GM18951 (cell line): Measurements from ENCODE around the gene B4GALNT4.
"Not testable (repeated sequence)": the region's sequence is repeated elsewhere in the genome, so short reads cannot be mapped to it uniquely, and the experiment has no call there.

ENCODE experiments used
- POLR2A ChIP-seq: IDR thresholded peaks from 4 replicates; pipeline ENCODE4 v1.6.1; 2011; ENCODE audit warnings: mild to moderate bottlenecking; ENCODE audit not compliant: insufficient read length, insufficient read depth; ENCODE audit errors: extremely low read depth
- in situ Hi-C: fragments of 300-500 bp; cut with MboI; formaldehyde crosslinking; loops from one replicate; pipeline ENCODE4 v1.12.0; 2022; ENCODE audit warnings: low sequenced_read_pairs, mixed read lengths, inconsistent platforms; ENCODE audit not compliant: unreplicated experiment

The B4GALNT4 gene

GRCh38 chr11:369336-370018 is at the start of gene B4GALNT4:
TSS of gene B4GALNT4 (plus strand) at chr11:369499. CDS start at chr11:369804, 305 bp downstream.
- in situ Hi-C loops = no loop called here
- no peak for TF ChIP-seq POLR2A

- in situ Hi-C loops = not testable (repeated sequence)
Measured at GRCh38 chr11:319888-320273, 49.4 kb upstream of the B4GALNT4 start.

GRCh38 chr11:324156-324555 is 45.1 kb upstream of the B4GALNT4 start:
- in situ Hi-C loops = no loop called here
- TF ChIP-seq POLR2A = no peak

- in situ Hi-C loops = not testable (repeated sequence)
Measured at GRCh38 chr11:324593-325517, 44.4 kb upstream of the B4GALNT4 start.

GRCh38 chr11:325796-326591 is 43.3 kb upstream of the B4GALNT4 start:
- TF ChIP-seq POLR2A = no peak
- in situ Hi-C loops = no loop called here

- no peak for TF ChIP-seq POLR2A
- in situ Hi-C loops = no loop called here
Measured at GRCh38 chr11:326592-326841, 42.8 kb upstream of the B4GALNT4 start.

GRCh38 chr11:326842-327580 is 42.3 kb upstream of the B4GALNT4 start:
- in situ Hi-C loops = no loop called here
- TF ChIP-seq POLR2A = peak; percentile 51

GRCh38 chr11:327581-327923 is 41.7 kb upstream of the B4GALNT4 start:
- no peak for TF ChIP-seq POLR2A
- in situ Hi-C loops = no loop called here

- in situ Hi-C loops = no loop called here
- TF ChIP-seq POLR2A = no peak
Measured at GRCh38 chr11:328012-328411, 41.3 kb upstream of the B4GALNT4 start.

GRCh38 chr11:328516-329100 is 40.7 kb upstream of the B4GALNT4 start:
- in situ Hi-C loops = not testable (repeated sequence)

GRCh38 chr11:329886-330253 is 39.4 kb upstream of the B4GALNT4 start:
- in situ Hi-C loops = no loop called here

GRCh38 chr11:330307-330693 is 39.0 kb upstream of the B4GALNT4 start:
- TF ChIP-seq POLR2A = no peak
- in situ Hi-C loops = no loop called here

More at GRCh38 chr11:329886-330253, 39.4 kb upstream of the B4GALNT4 start:
- no peak for TF ChIP-seq POLR2A
